HEK293T (cell line): ENCODE data around the gene GALNT18.

Source experiments
- ARNT ChIP-seq: fragments of 450-650 bp; IDR thresholded peaks from 2 replicates; pipeline ENCODE4 v1.6.1; 2017; ENCODE audit warnings: mild to moderate bottlenecking
- BHLHE40 ChIP-seq: fragments of 450-650 bp; IDR thresholded peaks from 2 replicates; pipeline ENCODE4 v1.6.1; 2016; ENCODE audit warnings: mild to moderate bottlenecking, moderate library complexity, borderline replicate concordance
- ELF4 ChIP-seq: fragments of 450-650 bp; IDR thresholded peaks from 2 replicates; pipeline ENCODE4 v1.6.1; 2017; ENCODE audit warnings: antibody characterized with exemption
- FOXA1 ChIP-seq: fragments of 450-650 bp; IDR thresholded peaks from 2 replicates; pipeline ENCODE4 v1.6.1; 2016; ENCODE audit warnings: mild to moderate bottlenecking
- FOXK2 ChIP-seq: fragments of 450-650 bp; IDR thresholded peaks from 2 replicates; pipeline ENCODE4 v1.6.1; 2016; ENCODE audit warnings: mild to moderate bottlenecking
- FOXM1 ChIP-seq: fragments of 450-650 bp; IDR thresholded peaks from 2 replicates; pipeline ENCODE4 v1.6.1; 2017; ENCODE audit warnings: mild to moderate bottlenecking, borderline replicate concordance
- HDGF ChIP-seq: fragments of 450-650 bp; IDR thresholded peaks from 2 replicates; pipeline ENCODE4 v1.6.1; 2017; ENCODE audit warnings: antibody characterized with exemption, borderline replicate concordance
- LEF1 ChIP-seq: fragments of 450-650 bp; IDR thresholded peaks from 2 replicates; pipeline ENCODE4 v1.6.1; 2017; ENCODE audit warnings: mild to moderate bottlenecking, borderline replicate concordance
- PKNOX1 ChIP-seq: fragments of 450-650 bp; IDR thresholded peaks from 2 replicates; pipeline ENCODE4 v1.6.1; 2016
- SP1 ChIP-seq: fragments of 450-650 bp; IDR thresholded peaks from 2 replicates; pipeline ENCODE4 v1.6.1; 2017
- TARDBP ChIP-seq: fragments of 450-650 bp; IDR thresholded peaks from 2 replicates; pipeline ENCODE4 v1.6.1; 2016

- no peak for TF ChIP-seq BHLHE40
- no peak for TF ChIP-seq SP1
- TF ChIP-seq LEF1: no peak
- TF ChIP-seq PKNOX1: no peak
- no peak for TF ChIP-seq FOXM1
- no peak for TF ChIP-seq TARDBP
- no peak for TF ChIP-seq FOXA1
- TF ChIP-seq FOXK2: no peak
- TF ChIP-seq ARNT: no peak
- no peak for TF ChIP-seq HDGF
- no peak for TF ChIP-seq ELF4
These were observed 205.9 kb downstream of the GALNT18 start for GRCh38 chr11:11415901-11416300.
